Cardiac fibroblast (primary cell): ENCODE measurements around the gene LNX2.

Experiments
- DNase-seq, 2 donors: peaks; one replicate each; pipeline versions ENCODE4 v3.0.0 to v3.0.0-alpha.2; 2010; ENCODE audit warnings: low read depth in 2 of 2
- H3K4me3 ChIP-seq, 2 donors: replicated peaks in 1 of 2; 1 replicate in 1 of 2; 2 replicates in 1 of 2; pipeline ENCODE4 v1.5.1; 2011; ENCODE audit warnings: low read depth in 2 of 2, low read length in 2 of 2, mild to moderate bottlenecking in 2 of 2, moderate library complexity in 1 of 2
- TF ChIP-seq, protein P1 (sequence below): IDR thresholded peaks from one replicate; pipeline ENCODE4 v1.5.1; 2011; ENCODE audit warnings: low read depth, mild to moderate bottlenecking, low read length, inconsistent platforms

The LNX2 gene

DNA sequence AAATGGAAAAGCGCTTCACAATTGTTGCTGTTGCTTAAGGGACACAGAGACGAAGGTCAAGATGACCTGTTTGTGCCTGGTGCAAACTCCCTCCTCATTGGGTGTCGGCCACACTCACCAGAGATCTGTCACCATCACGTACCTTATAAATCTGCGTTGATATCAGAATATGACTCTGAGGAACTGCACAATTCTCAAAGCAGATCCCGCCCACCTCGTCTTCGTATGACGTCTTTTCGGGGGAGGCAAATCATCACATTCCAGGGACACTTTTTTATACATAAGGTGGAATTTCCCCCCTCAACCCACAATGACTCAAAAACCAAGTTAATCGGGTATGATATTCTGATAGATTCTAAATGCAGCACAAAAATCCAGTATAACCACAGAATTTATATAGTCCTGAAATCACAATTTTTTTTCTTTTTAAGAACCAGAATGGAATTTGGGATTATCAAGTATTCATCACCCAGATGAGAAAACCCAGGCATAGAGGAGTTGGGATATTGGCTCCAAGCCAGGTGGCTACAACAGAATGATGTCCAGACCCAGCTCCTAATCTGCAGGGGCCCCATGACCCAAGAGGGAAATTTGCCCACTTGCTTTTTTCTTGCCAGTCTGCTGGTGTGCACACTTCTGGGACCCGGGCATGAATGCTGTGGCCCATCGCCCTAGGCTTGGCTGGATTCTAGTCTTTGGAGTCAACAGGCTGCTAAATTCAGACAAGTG lies 119.4 kb downstream of the LNX2 start:
- TF ChIP-seq, protein P1, sequence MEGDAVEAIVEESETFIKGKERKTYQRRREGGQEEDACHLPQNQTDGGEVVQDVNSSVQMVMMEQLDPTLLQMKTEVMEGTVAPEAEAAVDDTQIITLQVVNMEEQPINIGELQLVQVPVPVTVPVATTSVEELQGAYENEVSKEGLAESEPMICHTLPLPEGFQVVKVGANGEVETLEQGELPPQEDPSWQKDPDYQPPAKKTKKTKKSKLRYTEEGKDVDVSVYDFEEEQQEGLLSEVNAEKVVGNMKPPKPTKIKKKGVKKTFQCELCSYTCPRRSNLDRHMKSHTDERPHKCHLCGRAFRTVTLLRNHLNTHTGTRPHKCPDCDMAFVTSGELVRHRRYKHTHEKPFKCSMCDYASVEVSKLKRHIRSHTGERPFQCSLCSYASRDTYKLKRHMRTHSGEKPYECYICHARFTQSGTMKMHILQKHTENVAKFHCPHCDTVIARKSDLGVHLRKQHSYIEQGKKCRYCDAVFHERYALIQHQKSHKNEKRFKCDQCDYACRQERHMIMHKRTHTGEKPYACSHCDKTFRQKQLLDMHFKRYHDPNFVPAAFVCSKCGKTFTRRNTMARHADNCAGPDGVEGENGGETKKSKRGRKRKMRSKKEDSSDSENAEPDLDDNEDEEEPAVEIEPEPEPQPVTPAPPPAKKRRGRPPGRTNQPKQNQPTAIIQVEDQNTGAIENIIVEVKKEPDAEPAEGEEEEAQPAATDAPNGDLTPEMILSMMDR: no peak
- DNase-seq: peak; percentile 17 to 42
- H3K4me3 ChIP-seq: no peak overlapping the region

DNA sequence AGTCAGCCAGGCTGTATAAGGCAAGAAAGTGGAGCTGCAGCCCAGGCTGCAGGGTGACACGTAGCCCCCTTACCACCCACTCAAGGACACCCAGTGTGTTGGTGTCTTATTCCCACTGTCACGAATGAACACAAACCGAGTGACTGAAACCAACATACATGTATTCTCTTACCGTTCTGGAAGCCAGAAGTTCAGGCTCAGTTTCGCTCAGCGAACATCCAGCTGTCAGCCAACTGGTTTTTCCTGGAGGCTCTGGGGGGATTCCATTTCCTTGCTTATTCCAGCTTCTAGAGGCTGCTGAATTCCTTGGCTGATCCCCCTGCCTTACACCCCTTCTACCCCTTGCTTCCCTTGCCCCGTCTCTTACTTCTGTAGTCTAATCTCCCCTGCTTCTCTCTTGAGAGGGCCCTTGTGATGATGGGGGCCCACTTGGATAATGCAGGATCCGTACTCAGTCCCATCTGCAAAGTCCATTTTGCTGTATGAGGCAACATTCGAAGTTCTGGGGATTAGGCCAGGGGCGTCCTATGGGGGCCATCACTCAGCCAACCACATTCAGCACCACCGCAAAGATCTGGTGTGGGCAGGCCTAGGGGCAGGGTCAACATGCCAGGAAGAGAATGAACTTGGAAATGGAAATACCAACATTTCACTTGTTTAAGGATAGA lies 122.6 kb downstream of the LNX2 start:
- H3K4me3 ChIP-seq: no peak overlapping the region
- TF ChIP-seq, protein P1: no peak
- no peak for DNase-seq

DNA sequence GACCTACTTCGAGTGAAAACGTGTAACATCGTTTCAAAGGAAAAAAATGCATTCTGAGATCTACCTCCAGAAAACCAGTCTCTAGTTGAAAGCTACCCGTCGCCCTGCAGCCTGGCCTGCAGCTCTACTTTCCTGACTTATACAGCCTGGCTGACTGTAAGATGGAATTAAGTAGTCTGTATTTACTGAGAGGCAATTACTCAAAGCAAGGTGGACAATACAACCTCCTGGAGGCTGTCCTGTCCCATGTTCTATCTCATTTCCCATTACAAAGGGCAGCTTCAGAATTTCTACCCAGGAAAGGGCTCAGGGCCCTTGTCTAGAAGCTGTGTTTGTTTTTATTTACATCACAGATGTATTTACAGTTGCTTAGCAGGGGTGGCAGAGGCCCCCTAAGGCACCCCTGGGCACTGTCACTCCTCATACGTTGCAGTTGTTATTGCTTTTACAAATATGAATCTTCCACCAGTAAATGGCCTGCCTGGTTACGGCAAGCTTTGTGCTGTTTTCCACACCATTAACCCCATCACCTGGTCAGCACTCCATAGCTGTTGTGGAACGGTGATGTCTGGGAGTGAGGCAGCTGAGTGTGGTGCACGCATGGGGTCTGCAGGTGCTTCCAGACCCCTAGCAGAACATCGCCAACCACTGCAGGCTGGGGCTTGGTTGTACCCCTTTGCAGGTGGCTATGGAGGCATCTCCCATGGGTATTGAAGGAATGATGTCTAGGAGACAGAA lies 123.6 kb downstream of the LNX2 start:
- no peak overlapping the region for H3K4me3 ChIP-seq
- no peak for DNase-seq
- TF ChIP-seq, protein P1: no peak

DNA sequence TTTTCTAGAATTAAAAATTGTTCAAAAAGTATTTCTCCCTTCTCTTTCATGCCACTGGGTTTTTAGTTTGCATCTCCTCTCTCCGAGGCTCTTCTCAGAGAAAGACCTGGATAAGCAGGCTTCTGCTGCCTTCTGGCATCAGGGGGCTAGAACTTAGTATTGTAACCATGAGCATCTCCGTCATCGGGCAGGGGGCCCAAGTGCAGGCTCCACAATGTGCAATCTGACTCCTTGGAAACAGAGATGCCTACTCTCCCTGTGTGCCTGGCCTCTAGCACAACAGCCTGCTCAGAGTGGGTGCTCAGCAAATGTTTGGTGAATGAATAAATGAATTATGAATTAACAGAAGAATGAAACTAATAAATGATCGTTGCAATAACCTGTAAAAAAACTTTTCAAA lies 124.3 kb downstream of the LNX2 start:
- H3K4me3 ChIP-seq: no peak overlapping the region
- TF ChIP-seq, protein P1: no peak
- DNase-seq: no peak
